Upper lobe of left lung (tissue), 4 donors: ENCODE measurements around the gene GBF1.

ENCODE experiments used
- CTCF ChIP-seq, 6 experiments: fragments of 450-650 bp in 4 of 6; fragments of 200-600 bp in 2 of 6; sonication (generic) in 2 of 6; IDR thresholded peaks; one replicate each; pipeline ENCODE4 v1.5.1; 2016 to 2019; ENCODE audit warnings: antibody characterized with exemption in 6 of 6
- EP300 ChIP-seq, 4 donors: sonication (generic); formaldehyde crosslinking; IDR thresholded peaks; one replicate each; pipeline ENCODE4 v1.5.1; 2017; ENCODE audit warnings: antibody characterized with exemption in 4 of 4, control low read depth in 2 of 4
- POLR2A ChIP-seq, 4 donors: fragments of 450-650 bp; IDR thresholded peaks; one replicate each; pipeline ENCODE4 v1.5.1; 2016 to 2017; ENCODE audit warnings: antibody characterized with exemption in 4 of 4, mild to moderate bottlenecking in 2 of 4
- POLR2AphosphoS5 ChIP-seq, 2 donors: sonication (generic); formaldehyde crosslinking; IDR thresholded peaks; one replicate each; pipeline ENCODE4 v1.5.1; 2017; ENCODE audit warnings: antibody characterized with exemption in 2 of 2

GRCh38 chr10:102379383-102379782 lies 134.1 kb downstream of the GBF1 start:
- TF ChIP-seq POLR2A (IDR thresholded peaks at IDR 0.05): no peak
- TF ChIP-seq CTCF (IDR thresholded peaks at IDR 0.05): no peak
- TF ChIP-seq POLR2AphosphoS5 (IDR thresholded peaks at IDR 0.05): no peak
- TF ChIP-seq EP300 (IDR thresholded peaks at IDR 0.05): no peak
